ENCODE data around the gene DKKL1. TPM values are rescaled to one million over a fixed set of nuclear protein-coding genes. Genes with fewer than 3 reads are reported as not detected.

The DKKL1 gene
- total and polyA plus RNA-seq, 2 of the 4 experiments (the other 2 are of a cell fraction) = 0.67 TPM; not detected in 1

- CTCF ChIA-PET = no interaction called here
These were observed 16.7 kb downstream of the DKKL1 start for GRCh38 chr19:49380391-49380790.

More at GRCh38 chr19:49380391-49380790, 16.7 kb downstream of the DKKL1 start:
- no peak overlapping the region for H2BK5ac ChIP-seq (ENCODE audit: low read depth, low read length, poor library complexity, severe bottlenecking)
- no peak overlapping the region for H2BK20ac ChIP-seq (ENCODE audit: low read depth, low read length)
- no peak overlapping the region for H2AK5ac ChIP-seq (ENCODE audit: low read depth, low read length)
- no peaks in the 10 kb centered on the region for H4K20me1 ChIP-seq (ENCODE audit: insufficient read depth, low read length)
- H3K9ac ChIP-seq (ENCODE audit: low read depth, low read length) = no peak overlapping the region
- dilution Hi-C loops (cut with HindIII; ENCODE audit: low sequenced_read_pairs, unreplicated experiment) = no loop called here
- no peak overlapping the region for H4K5ac ChIP-seq (ENCODE audit: low read depth, low read length)
- no TSS peak for BruUV-seq (replicated peaks)
- H3K4me2 ChIP-seq (ENCODE audit: low read depth, low read length) = no peak overlapping the region
- in situ Hi-C loops (cut with MboI; ENCODE audit: low sequenced_read_pairs) = no loop called here
- no peak overlapping the region for H2BK120ac ChIP-seq (ENCODE audit: low read depth, low read length)
- no peak overlapping the region for H2AK9ac ChIP-seq (replicated peaks; ENCODE audit: low read depth, low read length, poor library complexity)
- no peak overlapping the region for H2AFZ ChIP-seq (replicated peaks; ENCODE audit: low read length, poor library complexity)
- H3K56ac ChIP-seq (ENCODE audit: extremely low read depth, insufficient read depth, low read length) = no peak overlapping the region
- no peaks in the 10 kb centered on the region for H3K36me3 ChIP-seq (ENCODE audit: control insufficient read depth, insufficient read depth, low read length)
- H3K4me1 ChIP-seq (ENCODE audit: control insufficient read depth, insufficient read depth, low read length) = no peaks in the 10 kb centered on the region
- TF ChIP-seq MAFK (IDR thresholded peaks at IDR 0.05; ENCODE audit: low read depth, low read length) (no peak), MXI1 (IDR thresholded peaks at IDR 0.05; ENCODE audit: borderline replicate concordance, low read depth, low read length) (no peak), CHD1 (IDR thresholded peaks at IDR 0.05; ENCODE audit: low read depth, low read length) (no peak), SMC3 (IDR thresholded peaks at IDR 0.05; ENCODE audit: low read depth, low read length) (no peak), NFE2L2 (IDR thresholded peaks at IDR 0.05; ENCODE audit: low read depth, low read length) (no peak), RCOR1 (IDR thresholded peaks at IDR 0.05; ENCODE audit: insufficient replicate concordance, low read length) (no peak), BHLHE40 (IDR thresholded peaks at IDR 0.05; ENCODE audit: low read depth, low read length) (no peak), MAZ (IDR thresholded peaks at IDR 0.05; ENCODE audit: borderline replicate concordance, low read depth, low read length) (no peak), POLR2A (IDR thresholded peaks at IDR 0.05; ENCODE audit: low read depth, low read length) (no peak), RAD21 (IDR thresholded peaks at IDR 0.05; ENCODE audit: low read length) (no peak), CTCF (conservative IDR thresholded peaks at IDR 0.05; ENCODE audit: low read depth, low read length) (no peak)
- TF ChIP-seq, protein P1, sequence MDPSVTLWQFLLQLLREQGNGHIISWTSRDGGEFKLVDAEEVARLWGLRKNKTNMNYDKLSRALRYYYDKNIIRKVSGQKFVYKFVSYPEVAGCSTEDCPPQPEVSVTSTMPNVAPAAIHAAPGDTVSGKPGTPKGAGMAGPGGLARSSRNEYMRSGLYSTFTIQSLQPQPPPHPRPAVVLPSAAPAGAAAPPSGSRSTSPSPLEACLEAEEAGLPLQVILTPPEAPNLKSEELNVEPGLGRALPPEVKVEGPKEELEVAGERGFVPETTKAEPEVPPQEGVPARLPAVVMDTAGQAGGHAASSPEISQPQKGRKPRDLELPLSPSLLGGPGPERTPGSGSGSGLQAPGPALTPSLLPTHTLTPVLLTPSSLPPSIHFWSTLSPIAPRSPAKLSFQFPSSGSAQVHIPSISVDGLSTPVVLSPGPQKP (IDR thresholded peaks at IDR 0.05; ENCODE audit: borderline replicate concordance, low read depth, low read length) = no peak
- TF ChIP-seq, protein P2, sequence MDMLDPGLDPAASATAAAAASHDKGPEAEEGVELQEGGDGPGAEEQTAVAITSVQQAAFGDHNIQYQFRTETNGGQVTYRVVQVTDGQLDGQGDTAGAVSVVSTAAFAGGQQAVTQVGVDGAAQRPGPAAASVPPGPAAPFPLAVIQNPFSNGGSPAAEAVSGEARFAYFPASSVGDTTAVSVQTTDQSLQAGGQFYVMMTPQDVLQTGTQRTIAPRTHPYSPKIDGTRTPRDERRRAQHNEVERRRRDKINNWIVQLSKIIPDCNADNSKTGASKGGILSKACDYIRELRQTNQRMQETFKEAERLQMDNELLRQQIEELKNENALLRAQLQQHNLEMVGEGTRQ (IDR thresholded peaks at IDR 0.05; ENCODE audit: low read depth, low read length) = no peak
- no peak overlapping the region for H2BK15ac ChIP-seq (ENCODE audit: low read depth, low read length)
- H3K4ac ChIP-seq (ENCODE audit: low read depth, low read length) = no peak overlapping the region
- no peak overlapping the region for H3K18ac ChIP-seq (ENCODE audit: low read depth, low read length)
- H3K4me3 ChIP-seq (ENCODE audit: insufficient read depth, low read depth, low read length) = no peak overlapping the region
- H3K27ac ChIP-seq (ENCODE audit: insufficient read depth, low read length) = no peak overlapping the region
- H3K79me1 ChIP-seq (ENCODE audit: low read depth in 1 of 2, low read length in 2 of 2) = no peaks in the 10 kb centered on the region
- no peak overlapping the region for H4K8ac ChIP-seq (ENCODE audit: low read depth in 2 of 2, low read length in 2 of 2)
- no peak for DNase-seq
- no peak for ATAC-seq (ENCODE audit: low read depth)
- no peak overlapping the region for H3K23ac ChIP-seq (ENCODE audit: low read depth, low read length)
- POLR2A ChIA-PET (ENCODE audit: unreplicated experiment) = interaction anchor here (0.6 kb wide), 1 partner anchor 45 kb away, joined by 10 read pairs; the partner anchor contains the start of gene CD37
- WGBS, 2 experiments (ENCODE audit: extremely low coverage in 2 of 2, insufficient read length in 1 of 2) = no CpG with 5 or more reads among the region's 3 CpGs
- peaks cover 6% of the 10 kb centered on the region for H3K9me3 ChIP-seq (ENCODE audit: control insufficient read depth, insufficient read depth, low read length)
- no peak overlapping the region for H3K14ac ChIP-seq (replicated peaks; ENCODE audit: low read depth, low read length)
- H3K9me1 ChIP-seq (ENCODE audit: insufficient read depth, low read length) = no peaks in the 10 kb centered on the region
- intact Hi-C loops (cut with micrococcal nuclease) = no loop called here
- H3K27me3 ChIP-seq (ENCODE audit: control insufficient read depth, insufficient read depth, low read length) = peaks cover 21% of the 10 kb centered on the region
- no peak overlapping the region for H4K91ac ChIP-seq (ENCODE audit: insufficient read depth, low read depth, low read length)
